ENCODE data around the gene NIFK. TPM values are rescaled to one million over a fixed set of nuclear protein-coding genes. Genes with fewer than 3 reads are reported as not detected.

The NIFK gene
- total RNA-seq, 1 experiment from 2014 or later, result 75.9 TPM

- Histone ChIP-seq H2AFZ (no peak overlapping the region), H3K27me3 (ENCODE audit: insufficient read depth, low read depth) (no peaks in the 10 kb centered on the region), H4K20me1 (ENCODE audit: insufficient read depth) (no peaks in the 10 kb centered on the region), H3K9me3 (ENCODE audit: insufficient read depth, low read depth) (no peaks in the 10 kb centered on the region; the same call in 1 of the 2 replicates), H3F3A (ENCODE audit: insufficient read depth, low read depth) (no peaks in the 10 kb centered on the region), H3K4me1 (replicated peaks; ENCODE audit: insufficient read depth) (no peaks in the 10 kb centered on the region), H3K4me3 (no peak overlapping the region), H3K36me3 (ENCODE audit: low read depth) (no peaks in the 10 kb centered on the region), H3K79me2 (ENCODE audit: low read depth) (peaks cover 2% of the 10 kb centered on the region), H3K27ac (no peak overlapping the region), H3K9me2 (ENCODE audit: insufficient read depth) (no peaks in the 10 kb centered on the region), H3K4me2 (no peak overlapping the region)
- POLR2A ChIA-PET (ENCODE audit: unreplicated experiment), result no interaction called here
- TF ChIP-seq CTCF (conservative IDR thresholded peaks at IDR 0.05), result no peak
- no peak for TF ChIP-seq EZH2 (IDR thresholded peaks at IDR 0.05; ENCODE audit: low read depth)
- CTCF ChIA-PET, result no interaction called here
- intact Hi-C loops (cut with micrococcal nuclease; ENCODE audit: unreplicated experiment), result no loop called here
- no TSS peak for BruUV-seq (replicated peaks)
- no peak for DNase-seq
These were observed 4.8 kb upstream of the NIFK start for GRCh38 chr2:121741450-121741849.

- TF ChIP-seq EZH2 (IDR thresholded peaks at IDR 0.05; ENCODE audit: low read depth), result no peak
- TF ChIP-seq CTCF (conservative IDR thresholded peaks at IDR 0.05), result no peak
- Histone ChIP-seq H3F3A (ENCODE audit: insufficient read depth, low read depth) (no peaks in the 10 kb centered on the region), H3K27me3 (ENCODE audit: insufficient read depth, low read depth) (no peaks in the 10 kb centered on the region), H3K4me3 (no peak overlapping the region), H3K4me2 (no peak overlapping the region), H3K9me3 (ENCODE audit: insufficient read depth, low read depth) (no peaks in the 10 kb centered on the region; the same call in 1 of the 2 replicates), H4K20me1 (ENCODE audit: insufficient read depth) (0 out of 2 replicates have a peak, but pooled peaks cover under 1% of the 10 kb centered on the region), H3K27ac (no peak overlapping the region), H3K9me2 (ENCODE audit: insufficient read depth) (no peaks in the 10 kb centered on the region), H3K4me1 (replicated peaks; ENCODE audit: insufficient read depth) (no peaks in the 10 kb centered on the region), H2AFZ (no peak overlapping the region), H3K79me2 (ENCODE audit: low read depth) (peaks cover 7% of the 10 kb centered on the region), H3K36me3 (ENCODE audit: low read depth) (no peaks in the 10 kb centered on the region)
- POLR2A ChIA-PET (ENCODE audit: unreplicated experiment), result no interaction called here
- intact Hi-C loops (cut with micrococcal nuclease; ENCODE audit: unreplicated experiment), result no loop called here
- CTCF ChIA-PET, result no interaction called here
- no TSS peak for BruUV-seq (replicated peaks)
- no peak for DNase-seq
These were observed 4.3 kb upstream of the NIFK start for GRCh38 chr2:121740973-121741372.

- BruUV-seq (replicated peaks), result no TSS peak
- peaks cover 46% of the 10 kb centered on the region for H3K79me2 ChIP-seq (ENCODE audit: low read depth)
These were observed 574 bp downstream of the NIFK start for GRCh38 chr2:121736140-121736461.

More at GRCh38 chr2:121736140-121736461, 574 bp downstream of the NIFK start:
- H3F3A ChIP-seq (ENCODE audit: insufficient read depth, low read depth), result peaks cover 17% of the 10 kb centered on the region; the same call in 1 of the 2 replicates
- TF ChIP-seq EZH2 (IDR thresholded peaks at IDR 0.05; ENCODE audit: low read depth) (no peak), CTCF (conservative IDR thresholded peaks at IDR 0.05) (no peak)
- peak overlapping the region; percentile 83 for H3K4me2 ChIP-seq
- H3K36me3 ChIP-seq (ENCODE audit: low read depth), result peaks cover 37% of the 10 kb centered on the region
- peak overlapping the region; percentile 44; the same call in 1 of the 2 replicates for H3K27ac ChIP-seq
- intact Hi-C loops (cut with micrococcal nuclease; ENCODE audit: unreplicated experiment), result loop anchor here (2.0 kb wide), 1 partner anchor 19 kb away; the partner anchor contains the start of gene TSN
- H3K9me2 ChIP-seq (ENCODE audit: insufficient read depth), result no peaks in the 10 kb centered on the region
- H4K20me1 ChIP-seq (ENCODE audit: insufficient read depth), result peaks cover 19% of the 10 kb centered on the region; the same call in 1 of the 2 replicates
- no peaks in the 10 kb centered on the region for H3K27me3 ChIP-seq (ENCODE audit: insufficient read depth, low read depth)
- ChIA-PET CTCF (interaction anchor here (0.5 to 0.8 kb wide), 4 partner anchors 13 to 653 kb away, joined by 3 to 15 read pairs (median 4); partner anchors contain the start of gene RNU4ATAC), POLR2A (ENCODE audit: unreplicated experiment) (interaction anchor here (0.5 to 1.4 kb wide), 7 partner anchors 205 to 1114 kb away, joined by 3 to 20 read pairs (median 10); no protein-coding TSS in a partner anchor)
- H3K9me3 ChIP-seq (ENCODE audit: insufficient read depth, low read depth), result no peaks in the 10 kb centered on the region
- DNase-seq, result no peak
- peak overlapping the region; percentile 82 for H3K4me3 ChIP-seq
- H3K4me1 ChIP-seq (replicated peaks; ENCODE audit: insufficient read depth), result peaks cover 10% of the 10 kb centered on the region
- H2AFZ ChIP-seq, result peak overlapping the region; percentile 94
